Transverse colon (tissue), 4 donors: ENCODE results near the gene CDH13.

Experiments used
- EP300 ChIP-seq: sonication (generic); formaldehyde crosslinking; IDR thresholded peaks from one replicate; pipeline ENCODE4 v1.6.1; 2017; ENCODE audit warnings: antibody characterized with exemption, low read depth
- POLR2A ChIP-seq: fragments of 450-650 bp; IDR thresholded peaks from one replicate; pipeline ENCODE4 v1.6.1; 2016; ENCODE audit warnings: antibody characterized with exemption, mild to moderate bottlenecking, moderate library complexity
- POLR2AphosphoS5 ChIP-seq, 3 donors: sonication (generic); formaldehyde crosslinking; IDR thresholded peaks; one replicate each; pipeline ENCODE4 v1.6.1; 2016; ENCODE audit warnings: antibody characterized with exemption in 3 of 3
- TF ChIP-seq, protein P1 (sequence below), 5 experiments: fragments of 200-600 bp in 3 of 5; fragments of 450-650 bp in 2 of 5; sonication (generic) in 3 of 5; IDR thresholded peaks; 1 replicate in 2 of 5; 2 replicates in 3 of 5; pipeline ENCODE4 v1.5.1; 2016 to 2017; ENCODE audit warnings: antibody characterized with exemption in 5 of 5, inconsistent platforms in 3 of 5, mild to moderate bottlenecking in 2 of 5, moderate library complexity in 1 of 5

DNA sequence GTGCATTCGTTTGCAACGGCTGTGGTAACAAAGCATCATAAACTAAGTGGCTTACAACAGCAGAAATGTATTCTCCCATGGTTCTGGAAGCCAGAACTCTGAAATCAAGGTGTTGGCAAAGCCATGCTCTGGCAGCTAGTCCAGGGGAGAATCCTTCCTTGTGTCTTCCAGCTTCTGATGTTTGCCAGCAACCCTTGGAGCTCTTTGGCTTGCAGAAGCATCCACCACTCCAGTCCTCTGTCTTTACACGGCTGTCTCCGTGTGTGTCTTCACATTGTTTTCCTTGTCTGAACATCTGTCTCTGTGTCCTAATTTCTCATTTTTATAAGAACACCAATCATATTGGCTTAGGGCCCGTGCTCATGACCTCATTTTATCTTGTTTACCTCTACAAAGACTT is 915.7 kb downstream of the CDH13 start:
- TF ChIP-seq, protein P1, sequence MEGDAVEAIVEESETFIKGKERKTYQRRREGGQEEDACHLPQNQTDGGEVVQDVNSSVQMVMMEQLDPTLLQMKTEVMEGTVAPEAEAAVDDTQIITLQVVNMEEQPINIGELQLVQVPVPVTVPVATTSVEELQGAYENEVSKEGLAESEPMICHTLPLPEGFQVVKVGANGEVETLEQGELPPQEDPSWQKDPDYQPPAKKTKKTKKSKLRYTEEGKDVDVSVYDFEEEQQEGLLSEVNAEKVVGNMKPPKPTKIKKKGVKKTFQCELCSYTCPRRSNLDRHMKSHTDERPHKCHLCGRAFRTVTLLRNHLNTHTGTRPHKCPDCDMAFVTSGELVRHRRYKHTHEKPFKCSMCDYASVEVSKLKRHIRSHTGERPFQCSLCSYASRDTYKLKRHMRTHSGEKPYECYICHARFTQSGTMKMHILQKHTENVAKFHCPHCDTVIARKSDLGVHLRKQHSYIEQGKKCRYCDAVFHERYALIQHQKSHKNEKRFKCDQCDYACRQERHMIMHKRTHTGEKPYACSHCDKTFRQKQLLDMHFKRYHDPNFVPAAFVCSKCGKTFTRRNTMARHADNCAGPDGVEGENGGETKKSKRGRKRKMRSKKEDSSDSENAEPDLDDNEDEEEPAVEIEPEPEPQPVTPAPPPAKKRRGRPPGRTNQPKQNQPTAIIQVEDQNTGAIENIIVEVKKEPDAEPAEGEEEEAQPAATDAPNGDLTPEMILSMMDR (IDR thresholded peaks at IDR 0.05): no peak
- TF ChIP-seq POLR2A (no peak), POLR2AphosphoS5 (IDR thresholded peaks at IDR 0.05) (no peak), EP300 (no peak)
